ENCODE data around the gene GPR139. TPM values are rescaled to one million over a fixed set of nuclear protein-coding genes. Genes with fewer than 3 reads are reported as not detected.

GPR139 gene
- total RNA-seq, 1 experiment from 2014 or later = not detected

DNA sequence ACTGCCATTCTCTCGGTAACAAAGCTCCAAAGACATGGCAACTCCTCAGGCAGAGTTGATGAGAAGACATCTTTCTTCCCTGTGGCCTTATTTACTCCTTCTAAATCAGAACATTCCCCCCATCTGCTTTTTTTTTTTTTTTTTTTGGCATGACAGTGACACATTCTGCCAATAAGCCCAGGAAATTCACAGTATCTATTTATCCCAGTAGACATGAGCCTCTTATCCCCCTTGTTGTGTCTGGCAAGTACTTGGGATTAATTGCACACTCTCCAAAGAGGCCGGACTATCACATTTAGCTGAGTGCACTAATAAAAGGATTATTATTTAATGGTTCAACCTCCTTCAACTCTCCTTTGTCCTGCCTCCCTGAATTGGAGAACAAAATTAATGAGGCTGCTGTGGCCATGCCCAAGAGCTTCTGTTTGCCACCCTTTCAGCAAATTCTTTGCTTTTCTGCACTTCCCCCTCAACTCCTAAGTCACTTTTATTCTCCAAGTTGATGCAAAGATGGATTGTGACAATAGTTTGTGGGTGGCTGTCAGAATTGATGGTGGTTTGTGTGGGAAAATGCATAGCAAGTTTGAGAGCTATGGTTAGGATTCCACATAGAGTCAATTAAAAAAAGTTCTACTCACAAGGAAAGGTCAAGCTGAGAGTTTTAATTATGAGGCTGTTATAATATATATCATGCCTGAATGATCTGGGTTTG lies 47.2 kb downstream of the GPR139 start:
- POLR2A ChIA-PET (ENCODE audit: low non-redundant PET) = no interaction called here
- no peaks in the 10 kb centered on the region for H3K4me1 ChIP-seq (ENCODE audit: insufficient read depth, low read length, poor library complexity, severe bottlenecking)
- H3K4me3 ChIP-seq (ENCODE audit: low read depth, low read length, poor library complexity, severe bottlenecking) = no peak overlapping the region
- no TSS peak for BruUV-seq (replicated peaks)
- H3K9me3 ChIP-seq (ENCODE audit: low read depth, low read length, poor library complexity, severe bottlenecking) = no peaks in the 10 kb centered on the region
- no peak for TF ChIP-seq EZH2 (IDR thresholded peaks at IDR 0.05; ENCODE audit: borderline replicate concordance, low read depth, low read length, poor library complexity, severe bottlenecking)
- TF ChIP-seq, protein P1, sequence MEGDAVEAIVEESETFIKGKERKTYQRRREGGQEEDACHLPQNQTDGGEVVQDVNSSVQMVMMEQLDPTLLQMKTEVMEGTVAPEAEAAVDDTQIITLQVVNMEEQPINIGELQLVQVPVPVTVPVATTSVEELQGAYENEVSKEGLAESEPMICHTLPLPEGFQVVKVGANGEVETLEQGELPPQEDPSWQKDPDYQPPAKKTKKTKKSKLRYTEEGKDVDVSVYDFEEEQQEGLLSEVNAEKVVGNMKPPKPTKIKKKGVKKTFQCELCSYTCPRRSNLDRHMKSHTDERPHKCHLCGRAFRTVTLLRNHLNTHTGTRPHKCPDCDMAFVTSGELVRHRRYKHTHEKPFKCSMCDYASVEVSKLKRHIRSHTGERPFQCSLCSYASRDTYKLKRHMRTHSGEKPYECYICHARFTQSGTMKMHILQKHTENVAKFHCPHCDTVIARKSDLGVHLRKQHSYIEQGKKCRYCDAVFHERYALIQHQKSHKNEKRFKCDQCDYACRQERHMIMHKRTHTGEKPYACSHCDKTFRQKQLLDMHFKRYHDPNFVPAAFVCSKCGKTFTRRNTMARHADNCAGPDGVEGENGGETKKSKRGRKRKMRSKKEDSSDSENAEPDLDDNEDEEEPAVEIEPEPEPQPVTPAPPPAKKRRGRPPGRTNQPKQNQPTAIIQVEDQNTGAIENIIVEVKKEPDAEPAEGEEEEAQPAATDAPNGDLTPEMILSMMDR (conservative IDR thresholded peaks at IDR 0.05; ENCODE audit: low read depth, low read length) = no peak
- CTCF ChIA-PET = no interaction called here
- no peaks in the 10 kb centered on the region for H3K36me3 ChIP-seq (ENCODE audit: insufficient read depth, low read length, poor library complexity, severe bottlenecking)
- H3K27ac ChIP-seq (ENCODE audit: low read depth, low read length, poor library complexity, severe bottlenecking) = no peak overlapping the region
- peaks cover 31% of the 10 kb centered on the region for H3K27me3 ChIP-seq (replicated peaks; ENCODE audit: insufficient read depth, low read depth, low read length, poor library complexity)
- intact Hi-C loops (cut with micrococcal nuclease; ENCODE audit: unreplicated experiment) = no loop called here
- no peak for DNase-seq (ENCODE audit: low spot score)

DNA sequence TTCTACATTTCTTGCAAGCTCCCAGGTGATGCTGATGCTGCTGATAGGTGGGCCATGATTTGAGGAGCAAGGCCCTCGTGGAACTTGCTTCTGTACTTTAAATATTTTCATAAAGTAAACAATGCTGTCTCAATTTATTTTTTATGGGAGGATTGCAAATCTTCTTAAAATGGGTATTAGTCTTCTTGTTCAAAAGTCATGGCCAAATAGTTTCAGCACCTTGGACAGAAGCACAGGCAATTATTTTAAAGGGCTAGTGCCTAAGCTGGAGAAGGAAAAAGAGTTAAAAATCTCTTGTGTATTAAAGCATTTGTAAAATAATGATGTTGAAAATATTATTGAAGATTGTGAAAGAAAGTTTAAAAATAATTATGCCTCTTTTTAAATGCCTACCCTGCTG lies 50.5 kb downstream of the GPR139 start:
- ChIA-PET POLR2A (ENCODE audit: low non-redundant PET) (no interaction called here), CTCF (no interaction called here)
- H3K36me3 ChIP-seq (ENCODE audit: insufficient read depth, low read length, poor library complexity, severe bottlenecking) = no peaks in the 10 kb centered on the region
- H3K27ac ChIP-seq (ENCODE audit: low read depth, low read length, poor library complexity, severe bottlenecking) = no peak overlapping the region
- no peak for TF ChIP-seq EZH2 (IDR thresholded peaks at IDR 0.05; ENCODE audit: borderline replicate concordance, low read depth, low read length, poor library complexity, severe bottlenecking)
- TF ChIP-seq, protein P1 (conservative IDR thresholded peaks at IDR 0.05; ENCODE audit: low read depth, low read length) = no peak
- H3K4me1 ChIP-seq (ENCODE audit: insufficient read depth, low read length, poor library complexity, severe bottlenecking) = no peaks in the 10 kb centered on the region
- DNase-seq (ENCODE audit: low spot score) = peak; percentile 49
- no peaks in the 10 kb centered on the region for H3K9me3 ChIP-seq (ENCODE audit: low read depth, low read length, poor library complexity, severe bottlenecking)
- intact Hi-C loops (cut with micrococcal nuclease; ENCODE audit: unreplicated experiment) = no loop called here
- H3K4me3 ChIP-seq (ENCODE audit: low read depth, low read length, poor library complexity, severe bottlenecking) = no peak overlapping the region
- no TSS peak for BruUV-seq (replicated peaks)
- H3K27me3 ChIP-seq (replicated peaks; ENCODE audit: insufficient read depth, low read depth, low read length, poor library complexity) = peaks cover 6% of the 10 kb centered on the region

DNA sequence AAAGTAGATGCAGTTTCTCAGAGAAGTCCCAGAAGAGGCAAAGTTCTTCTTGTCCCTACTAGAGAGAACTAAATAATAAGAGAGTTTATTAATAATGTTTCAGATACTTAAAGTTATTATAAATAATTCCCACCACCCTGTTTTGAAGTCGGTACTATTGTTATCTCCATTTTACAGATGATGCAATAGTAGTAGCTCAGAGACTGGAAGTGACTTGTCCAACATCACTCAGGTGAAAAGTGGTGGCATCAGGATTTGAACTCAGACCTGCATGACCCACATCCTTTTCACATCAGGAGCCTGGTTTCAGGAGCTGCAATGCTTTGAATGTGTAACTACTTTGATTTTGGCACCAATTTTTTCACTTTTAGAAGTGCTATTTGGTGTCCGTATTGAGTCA lies 52.7 kb downstream of the GPR139 start:
- no TSS peak for BruUV-seq (replicated peaks)
- Histone ChIP-seq H3K4me1 (ENCODE audit: insufficient read depth, low read length, poor library complexity, severe bottlenecking) (no peaks in the 10 kb centered on the region), H3K27ac (ENCODE audit: low read depth, low read length, poor library complexity, severe bottlenecking) (no peak overlapping the region), H3K36me3 (ENCODE audit: insufficient read depth, low read length, poor library complexity, severe bottlenecking) (no peaks in the 10 kb centered on the region), H3K4me3 (ENCODE audit: low read depth, low read length, poor library complexity, severe bottlenecking) (no peak overlapping the region), H3K9me3 (ENCODE audit: low read depth, low read length, poor library complexity, severe bottlenecking) (no peaks in the 10 kb centered on the region), H3K27me3 (replicated peaks; ENCODE audit: insufficient read depth, low read depth, low read length, poor library complexity) (no peaks in the 10 kb centered on the region)
- no peak for DNase-seq (ENCODE audit: low spot score)
- TF ChIP-seq, protein P1 (conservative IDR thresholded peaks at IDR 0.05; ENCODE audit: low read depth, low read length) = no peak
- TF ChIP-seq EZH2 (IDR thresholded peaks at IDR 0.05; ENCODE audit: borderline replicate concordance, low read depth, low read length, poor library complexity, severe bottlenecking) = no peak
- intact Hi-C loops (cut with micrococcal nuclease; ENCODE audit: unreplicated experiment) = no loop called here
- CTCF ChIA-PET = no interaction called here
- POLR2A ChIA-PET (ENCODE audit: low non-redundant PET) = no interaction called here
